ENCODE results near the gene ADCY3.

ADCY3 gene

GRCh38 chr2:24910245-24910644 is 9.8 kb downstream of the ADCY3 start:
- in situ Hi-C loops (cut with MboI; ENCODE audit: low pct_unique_long_range_greater_than_20kb, low sequenced_read_pairs) = no loop called here
- DNase-seq = no peak

DNA sequence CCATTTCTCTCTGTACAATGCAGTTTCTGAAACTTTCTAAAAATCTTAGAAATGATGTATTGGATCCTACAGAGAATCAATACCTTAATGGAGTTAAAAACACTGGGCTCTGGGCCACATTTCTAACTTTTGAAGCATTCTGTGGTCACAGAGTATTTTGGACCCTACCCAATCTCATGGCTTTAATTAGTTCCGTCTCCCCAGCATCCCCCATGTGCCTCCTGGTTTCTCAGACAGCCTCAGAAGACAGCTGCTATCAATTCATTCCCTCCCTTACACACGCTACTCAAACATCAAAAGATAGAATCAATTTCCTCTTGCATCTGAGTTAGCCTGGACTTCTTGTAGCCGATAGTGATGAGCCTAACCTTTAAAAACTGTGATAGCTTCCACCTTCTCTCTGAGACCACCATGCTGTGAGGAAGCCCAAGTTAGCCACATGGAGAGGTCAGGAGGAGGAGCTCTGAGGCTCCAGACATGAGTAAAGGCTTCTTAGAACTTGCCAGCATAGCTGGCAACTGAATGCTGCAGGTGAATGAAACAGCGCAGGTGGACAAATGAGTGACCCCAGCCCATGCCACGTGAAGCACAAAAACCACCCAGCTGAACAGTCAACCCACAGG is 10.4 kb downstream of the ADCY3 start:
- DNase-seq = no peak
- in situ Hi-C loops (cut with MboI; ENCODE audit: low pct_unique_long_range_greater_than_20kb, low sequenced_read_pairs) = no loop called here

DNA sequence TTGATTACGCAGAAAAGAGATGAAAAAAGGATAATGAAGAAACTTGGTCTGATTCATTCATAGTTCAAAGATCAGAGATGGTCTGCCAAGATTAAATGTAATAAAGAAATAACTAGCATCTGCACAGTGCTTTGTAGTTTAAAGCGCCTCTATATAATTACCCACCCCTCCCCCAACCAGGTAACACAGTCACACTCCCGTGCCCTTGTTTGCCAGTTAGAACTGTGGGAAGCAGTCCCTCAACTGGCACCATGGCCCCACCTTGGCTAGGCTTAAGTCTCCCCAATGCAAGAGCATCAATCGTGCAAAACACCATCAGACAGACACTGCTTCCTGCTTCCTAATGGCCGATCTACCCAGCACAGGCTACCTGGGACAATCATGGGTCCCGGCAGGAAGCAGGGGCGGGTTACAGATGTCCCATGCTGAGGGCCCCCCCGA is 11.6 kb downstream of the ADCY3 start:
- in situ Hi-C loops (cut with MboI; ENCODE audit: low pct_unique_long_range_greater_than_20kb, low sequenced_read_pairs) = no loop called here
- DNase-seq = no peak

DNA sequence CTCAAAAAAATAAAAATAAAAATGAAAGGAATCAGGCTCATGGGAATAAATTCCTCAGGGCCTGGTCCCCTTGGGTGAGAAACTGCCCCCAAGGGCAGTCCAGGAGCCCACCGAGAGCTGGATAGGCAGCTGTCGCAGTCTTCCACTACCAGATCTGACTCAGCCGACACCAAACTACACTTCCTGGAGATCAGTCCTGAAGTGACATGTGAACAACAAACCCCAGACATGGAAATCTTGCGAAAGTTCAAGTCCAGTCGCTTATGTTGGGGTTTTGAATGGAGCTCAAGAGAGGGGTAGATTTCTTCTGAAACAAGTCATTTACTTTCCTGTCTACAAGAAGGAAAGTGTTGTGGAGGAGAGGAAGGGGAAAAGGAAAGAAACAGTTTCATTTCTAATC is 12.9 kb downstream of the ADCY3 start:
- DNase-seq = no peak

GRCh38 chr2:24906466-24906865 is 13.6 kb downstream of the ADCY3 start:
- in situ Hi-C loops (cut with MboI; ENCODE audit: low pct_unique_long_range_greater_than_20kb, low sequenced_read_pairs) = no loop called here
- DNase-seq = no peak

More for the DNA sequence above, 12.9 kb downstream of the ADCY3 start:
- in situ Hi-C loops (cut with MboI; ENCODE audit: low pct_unique_long_range_greater_than_20kb, low sequenced_read_pairs) = no loop called here

DNA sequence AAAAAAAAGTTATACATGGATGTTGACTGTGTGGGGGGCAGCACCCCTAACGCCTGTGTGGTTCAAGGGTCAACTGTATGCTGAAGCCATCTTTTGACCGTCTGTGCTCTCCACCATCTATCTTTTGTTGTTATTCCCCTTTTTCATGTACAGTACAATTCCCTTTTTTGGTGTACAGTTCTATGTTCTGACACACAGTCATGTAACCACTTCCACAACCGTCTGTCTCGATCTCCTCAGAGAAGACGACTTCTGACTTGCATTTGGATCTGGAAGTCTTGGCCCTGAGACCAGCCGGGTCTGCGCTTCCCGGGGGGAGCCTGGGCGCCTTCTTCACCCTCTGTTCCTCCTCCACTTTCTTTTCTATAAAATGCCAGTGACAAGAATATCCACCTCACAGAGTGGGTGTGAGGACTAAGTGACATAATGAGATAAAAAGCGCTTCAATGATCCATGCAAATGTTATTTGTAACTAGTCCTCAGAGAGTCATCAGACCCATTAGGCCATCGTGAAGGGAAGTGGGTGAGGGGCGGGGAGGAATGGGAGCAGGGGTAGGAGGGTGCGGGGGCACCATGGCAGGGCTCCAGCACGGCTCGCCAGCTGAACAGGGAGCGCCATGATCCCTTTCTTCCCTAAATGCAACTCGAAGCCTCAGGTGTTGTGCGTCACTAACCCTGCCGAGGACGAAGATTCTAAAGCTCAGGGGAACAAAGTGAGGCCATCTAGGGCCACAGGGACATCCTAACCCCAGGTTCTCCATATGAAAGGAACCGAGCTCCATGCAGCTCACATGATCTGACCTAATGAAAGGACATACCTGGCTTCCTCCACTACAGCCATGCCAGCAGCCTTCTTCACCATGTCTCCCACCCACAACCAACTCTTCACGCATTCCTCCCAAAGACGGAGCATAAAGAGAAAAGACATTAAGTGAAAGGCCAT is 16.6 kb downstream of the ADCY3 start:
- no peak for DNase-seq
- in situ Hi-C loops (cut with MboI; ENCODE audit: low pct_unique_long_range_greater_than_20kb, low sequenced_read_pairs) = no loop called here

- no peak for DNase-seq
- in situ Hi-C loops (cut with MboI; ENCODE audit: low pct_unique_long_range_greater_than_20kb, low sequenced_read_pairs) = no loop called here
Observed at GRCh38 chr2:24899361-24899910, 20.6 kb downstream of the ADCY3 start.

DNA sequence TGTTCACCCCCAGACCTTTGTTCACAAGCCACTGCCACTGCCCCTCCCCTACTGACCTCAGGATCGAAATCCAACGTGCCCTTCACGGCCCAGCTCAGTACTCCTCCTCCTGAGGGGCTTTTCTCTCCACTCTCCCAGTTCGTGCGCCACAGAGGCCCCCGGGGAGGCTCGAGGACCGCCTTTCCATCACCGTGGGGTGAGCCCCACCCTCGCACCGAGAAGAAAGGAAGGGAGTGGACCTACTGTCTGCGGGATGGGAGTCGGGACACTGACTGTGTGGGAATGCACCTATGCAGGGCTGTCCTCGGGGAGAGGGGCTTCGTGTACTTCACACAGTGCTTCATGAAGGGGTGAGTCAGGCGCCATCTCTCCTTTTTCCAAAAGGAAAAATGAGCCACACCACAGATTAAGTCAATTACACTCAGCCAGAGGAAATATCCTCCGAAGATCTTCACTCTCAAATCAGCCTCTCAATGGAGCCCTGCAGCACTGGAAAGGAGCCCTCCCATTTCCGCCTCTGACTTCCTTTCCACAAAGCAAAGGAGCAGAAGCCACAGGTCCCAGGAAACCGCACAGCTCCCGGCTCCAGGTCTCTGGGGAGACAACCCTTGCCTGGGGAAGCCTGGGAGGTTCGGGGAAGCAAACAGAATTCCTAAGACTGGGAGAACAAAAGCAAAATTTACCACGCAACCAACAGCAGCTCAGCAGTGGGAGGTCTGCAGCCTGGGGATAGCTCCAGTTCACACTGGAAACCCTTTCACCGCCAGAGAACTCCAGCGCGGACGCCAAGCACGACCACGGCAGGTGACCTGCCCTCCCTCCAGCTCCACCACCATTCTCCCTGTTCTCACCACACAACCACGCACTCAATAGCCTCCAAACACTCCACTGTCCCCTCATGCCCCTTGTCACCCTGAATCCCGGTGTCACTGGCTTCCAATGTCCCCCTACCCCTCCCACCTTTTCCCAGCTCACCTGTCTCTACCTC is 21.6 kb downstream of the ADCY3 start:
- in situ Hi-C loops (cut with MboI; ENCODE audit: low pct_unique_long_range_greater_than_20kb, low sequenced_read_pairs) = no loop called here
- DNase-seq = no peak

DNA sequence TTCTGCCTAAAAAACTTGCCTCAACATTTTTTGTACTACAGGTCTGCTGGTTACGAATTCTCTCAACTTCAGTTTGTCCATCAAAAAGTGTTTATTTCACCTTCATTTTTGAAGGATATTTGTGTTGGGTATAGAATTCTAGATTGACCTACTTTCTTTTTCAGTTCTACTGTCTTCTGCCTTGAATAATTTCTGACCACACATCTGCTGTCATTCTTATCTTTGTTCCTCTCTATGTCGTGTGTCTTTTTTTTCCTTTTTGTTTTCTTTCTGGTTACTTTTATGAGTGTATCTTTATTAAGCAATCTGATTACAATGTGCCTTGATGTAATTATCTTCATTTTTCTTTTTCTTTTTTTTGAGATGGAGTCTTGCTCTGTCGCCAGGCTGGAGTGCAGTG is 25.3 kb downstream of the ADCY3 start:
- in situ Hi-C loops (cut with MboI; ENCODE audit: low pct_unique_long_range_greater_than_20kb, low sequenced_read_pairs) = no loop called here
- DNase-seq = peak; percentile 7

GRCh38 chr2:24893934-24894333 is 26.1 kb downstream of the ADCY3 start:
- in situ Hi-C loops (cut with MboI; ENCODE audit: low pct_unique_long_range_greater_than_20kb, low sequenced_read_pairs) = no loop called here
- no peak for DNase-seq

DNA sequence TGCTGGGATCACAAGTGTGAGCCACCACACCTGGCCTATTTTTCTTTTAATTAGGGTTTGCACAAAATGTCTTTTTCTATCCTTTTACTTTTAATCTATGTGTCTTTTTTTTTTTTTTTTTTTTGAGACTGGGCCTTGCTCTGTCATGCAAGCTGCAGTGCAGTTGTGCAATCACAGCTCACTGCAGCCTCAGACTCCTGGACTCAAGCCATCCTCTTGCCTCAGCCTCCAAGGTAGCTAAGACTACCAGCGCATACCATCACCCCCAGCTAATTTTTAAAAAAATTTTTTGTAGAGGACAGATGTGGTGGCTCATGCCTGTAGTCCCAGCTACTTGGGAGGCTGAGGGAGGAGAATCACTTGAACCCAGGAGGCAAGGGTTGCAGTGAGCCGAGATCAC is 27.1 kb downstream of the ADCY3 start:
- in situ Hi-C loops (cut with MboI; ENCODE audit: low pct_unique_long_range_greater_than_20kb, low sequenced_read_pairs) = no loop called here

GRCh38 chr2:24891201-24891600 is 28.8 kb downstream of the ADCY3 start:
- in situ Hi-C loops (cut with MboI; ENCODE audit: low pct_unique_long_range_greater_than_20kb, low sequenced_read_pairs) = no loop called here
- no peak for DNase-seq

More for the DNA sequence above, 27.1 kb downstream of the ADCY3 start:
- no peak for DNase-seq

DNA sequence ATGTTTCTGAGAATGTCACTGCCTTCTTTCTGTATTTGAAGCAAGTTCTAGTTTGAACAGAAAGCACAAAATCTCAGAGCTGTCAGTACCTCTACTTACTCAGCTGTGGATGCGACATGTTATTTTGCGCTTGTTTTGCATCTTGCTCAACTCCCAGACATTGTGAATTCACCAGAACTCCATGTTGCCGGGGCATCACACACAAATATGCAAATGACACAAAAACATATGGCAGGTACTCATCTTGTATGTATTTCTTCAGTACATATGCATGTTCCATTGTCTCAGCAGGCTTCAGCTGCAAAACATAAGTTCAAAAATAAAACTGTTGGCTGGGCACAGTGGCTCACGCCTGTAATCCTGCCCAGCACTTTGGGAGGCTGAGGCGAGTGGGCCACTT is 30.8 kb downstream of the ADCY3 start:
- no peak for DNase-seq
- in situ Hi-C loops (cut with MboI; ENCODE audit: low pct_unique_long_range_greater_than_20kb, low sequenced_read_pairs) = no loop called here

- in situ Hi-C loops (cut with MboI; ENCODE audit: low pct_unique_long_range_greater_than_20kb, low sequenced_read_pairs) = no loop called here
- no peak for DNase-seq
Observed at GRCh38 chr2:24888177-24888576, 31.9 kb downstream of the ADCY3 start.

DNA sequence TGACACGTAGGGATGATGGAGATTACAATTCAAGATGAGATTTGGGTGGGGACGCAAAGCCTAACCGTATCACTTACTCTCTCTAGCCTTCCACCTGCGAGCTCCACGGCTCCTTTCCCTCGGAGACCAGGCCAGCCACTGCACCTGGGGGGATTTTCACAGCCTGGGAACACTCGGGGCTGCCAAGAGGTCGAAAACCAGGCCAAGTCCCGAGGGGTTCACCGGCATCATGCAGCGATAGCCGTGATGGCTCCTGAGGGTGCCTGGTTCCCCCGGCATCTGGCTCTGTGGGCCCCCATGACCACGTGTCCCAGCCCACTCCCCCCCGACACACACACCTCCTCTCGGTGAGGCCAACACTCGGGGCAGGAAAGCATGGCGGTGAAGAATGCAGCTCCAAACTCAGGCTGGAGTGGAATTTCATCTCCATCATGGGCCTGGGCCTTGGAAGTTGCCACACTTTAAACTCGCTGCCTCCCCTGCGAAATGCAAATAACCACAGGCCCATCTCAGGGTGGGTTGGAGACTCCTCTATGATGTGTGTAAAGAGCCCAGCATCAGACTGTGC is 32.6 kb downstream of the ADCY3 start:
- DNase-seq = no peak
- in situ Hi-C loops (cut with MboI; ENCODE audit: low pct_unique_long_range_greater_than_20kb, low sequenced_read_pairs) = no loop called here

- in situ Hi-C loops (cut with MboI; ENCODE audit: low pct_unique_long_range_greater_than_20kb, low sequenced_read_pairs) = no loop called here
- DNase-seq = peak; percentile 73
Observed at GRCh38 chr2:24886691-24887304, 33.2 kb downstream of the ADCY3 start.

GRCh38 chr2:24886126-24886501 is 33.9 kb downstream of the ADCY3 start:
- in situ Hi-C loops (cut with MboI; ENCODE audit: low pct_unique_long_range_greater_than_20kb, low sequenced_read_pairs) = no loop called here
- DNase-seq = no peak
